Measurements from ENCODE around the gene RNFT1.
"Not testable (repeated sequence)": the region's sequence is repeated elsewhere in the genome, so short reads cannot be mapped to it uniquely, and the experiment has no call there.

The RNFT1 gene, protein sequence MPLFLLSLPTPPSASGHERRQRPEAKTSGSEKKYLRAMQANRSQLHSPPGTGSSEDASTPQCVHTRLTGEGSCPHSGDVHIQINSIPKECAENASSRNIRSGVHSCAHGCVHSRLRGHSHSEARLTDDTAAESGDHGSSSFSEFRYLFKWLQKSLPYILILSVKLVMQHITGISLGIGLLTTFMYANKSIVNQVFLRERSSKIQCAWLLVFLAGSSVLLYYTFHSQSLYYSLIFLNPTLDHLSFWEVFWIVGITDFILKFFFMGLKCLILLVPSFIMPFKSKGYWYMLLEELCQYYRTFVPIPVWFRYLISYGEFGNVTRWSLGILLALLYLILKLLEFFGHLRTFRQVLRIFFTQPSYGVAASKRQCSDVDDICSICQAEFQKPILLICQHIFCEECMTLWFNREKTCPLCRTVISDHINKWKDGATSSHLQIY

GRCh38 chr17:59964482-59965328 lies at the start of gene RNFT1:
Gene RNFT1 (minus strand): TSS chr17:59964740. CDS start chr17:59964663, 77 bp downstream.
- DNase-seq = peak; percentile 84 to 92

GRCh38 chr17:60009326-60009725 lies 44.8 kb upstream of the RNFT1 start:
- not testable (repeated sequence) for DNase-seq

DNA sequence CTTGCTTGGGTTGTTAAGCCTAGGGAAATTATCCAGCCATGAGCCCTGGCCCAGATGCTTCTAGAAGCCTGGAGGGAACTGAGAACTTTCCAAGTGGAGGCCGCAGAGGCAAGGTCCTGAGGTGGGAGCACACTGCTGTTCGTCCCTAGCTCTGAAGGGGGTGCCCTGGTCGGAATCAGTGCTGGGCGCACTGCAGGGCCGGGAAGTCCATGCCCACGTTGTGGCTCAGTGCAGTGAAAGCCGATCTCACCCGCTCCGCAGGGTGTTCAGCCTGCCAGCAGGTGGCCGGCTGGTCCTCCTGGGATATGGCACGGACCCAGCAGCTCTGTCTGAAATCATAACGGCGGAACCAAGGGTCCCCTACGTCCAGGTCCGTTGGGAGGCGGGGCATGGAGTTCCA lies 43.8 kb upstream of the RNFT1 start:
- not testable (repeated sequence) for DNase-seq

- DNase-seq = no peak
Measured at GRCh38 chr17:60006160-60006559, 41.6 kb upstream of the RNFT1 start.

DNA sequence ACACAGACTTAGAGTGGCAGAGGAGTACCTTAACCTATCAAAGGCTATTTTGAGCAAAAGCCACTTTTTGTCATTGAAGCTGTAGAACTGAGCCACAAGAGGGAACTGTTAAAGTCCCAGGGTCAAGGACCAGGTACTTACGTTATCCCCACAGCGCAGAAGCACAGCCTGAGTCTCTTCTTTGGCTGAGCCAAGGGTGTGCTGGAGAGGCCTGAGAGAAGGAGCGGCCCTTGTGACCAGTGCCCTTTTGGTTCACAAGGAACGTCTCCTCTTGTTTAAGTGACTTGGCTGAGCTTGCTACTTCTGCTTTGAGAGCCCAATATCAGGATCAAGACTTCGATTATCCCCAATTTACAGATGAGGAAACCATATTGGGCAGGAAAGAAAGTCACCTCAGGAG lies 40.0 kb upstream of the RNFT1 start:
- not testable (repeated sequence) for DNase-seq

GRCh38 chr17:60002405-60002804 lies 37.9 kb upstream of the RNFT1 start:
- DNase-seq = not testable (repeated sequence)

GRCh38 chr17:59996608-59997007 lies 32.1 kb upstream of the RNFT1 start:
- not testable (repeated sequence) for DNase-seq

GRCh38 chr17:59975166-59975565 lies 10.6 kb upstream of the RNFT1 start:
- not testable (repeated sequence) for DNase-seq

- DNase-seq = not testable (repeated sequence)
Measured at GRCh38 chr17:59973483-59973882, 8.9 kb upstream of the RNFT1 start.

DNA sequence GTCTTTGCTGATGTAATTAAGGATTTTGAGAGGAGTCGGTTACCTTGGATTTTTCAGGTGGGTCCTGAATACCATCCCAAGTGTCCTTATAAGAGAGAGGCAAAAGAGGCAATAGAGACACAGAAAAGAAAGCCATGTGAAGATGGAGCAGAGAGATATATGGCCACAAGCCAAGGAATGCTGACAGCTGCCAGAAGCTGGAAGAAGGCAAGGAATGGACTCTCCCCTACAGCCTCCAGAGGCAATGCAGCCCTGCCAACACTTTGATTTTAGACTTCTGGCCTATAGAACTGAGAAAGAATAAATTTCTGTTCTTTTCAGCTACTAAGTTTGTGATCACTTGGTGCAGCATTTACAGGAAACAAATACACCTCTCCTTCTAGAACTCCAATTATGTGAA lies 8.2 kb upstream of the RNFT1 start:
- DNase-seq = no peak

DNA sequence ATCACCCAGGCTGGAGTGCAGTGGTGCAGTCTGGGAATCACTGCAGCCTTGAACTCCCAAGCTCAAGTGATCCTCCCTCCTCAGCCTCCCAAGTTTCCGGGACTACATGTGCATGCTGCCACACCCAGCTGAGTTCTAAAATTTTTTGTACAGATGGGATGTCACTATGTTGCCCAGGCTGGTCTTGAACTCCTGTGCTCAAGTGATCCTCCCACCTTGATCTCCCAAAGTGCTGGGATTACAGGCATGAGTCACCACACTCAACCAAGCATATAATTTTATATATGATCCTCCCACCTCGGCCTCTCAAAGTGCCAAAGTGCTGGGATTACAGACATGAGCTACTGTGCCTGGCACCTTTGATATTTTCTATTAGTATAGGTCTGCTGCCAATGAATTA lies 7.2 kb upstream of the RNFT1 start:
- not testable (repeated sequence) for DNase-seq

DNA sequence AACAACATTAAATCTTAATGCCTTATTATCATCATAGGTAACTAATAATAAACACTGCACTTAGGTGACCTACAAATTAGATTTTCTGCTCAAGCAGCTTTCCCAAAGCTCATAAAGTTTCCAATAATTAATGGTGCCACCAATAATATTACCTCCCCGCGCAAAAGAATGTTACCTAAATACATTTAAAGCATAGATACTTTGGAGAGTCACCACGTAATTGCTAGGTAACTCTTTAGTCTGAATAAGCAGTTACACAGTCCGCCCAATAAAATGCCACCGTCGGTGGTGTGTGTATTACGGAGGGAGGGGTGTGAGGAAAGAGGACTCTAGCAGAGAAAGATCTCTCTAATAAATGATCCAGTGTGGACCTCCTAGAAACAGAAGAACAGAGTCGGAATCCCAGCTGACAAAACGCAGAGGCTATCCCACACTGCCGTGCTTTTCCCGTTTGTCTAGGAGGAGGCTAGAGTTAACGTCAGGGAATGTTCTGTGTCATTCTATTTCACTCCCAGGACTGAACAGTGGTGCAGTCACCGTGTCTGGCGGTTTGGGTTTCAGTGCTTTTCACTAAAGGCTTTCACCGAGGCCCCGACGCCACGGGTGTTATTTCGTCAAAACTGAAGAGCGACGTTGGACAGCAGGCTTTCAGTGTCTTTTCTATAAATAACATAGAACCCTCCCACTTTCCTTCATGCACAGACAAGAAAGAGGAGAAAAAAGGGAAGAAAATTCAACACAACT lies 630 bp downstream of the RNFT1 start:
- peak; percentile 32 to 50 for DNase-seq

GRCh38 chr17:59962739-59963318 lies 1.7 kb downstream of the RNFT1 start:
- no peak for DNase-seq

DNA sequence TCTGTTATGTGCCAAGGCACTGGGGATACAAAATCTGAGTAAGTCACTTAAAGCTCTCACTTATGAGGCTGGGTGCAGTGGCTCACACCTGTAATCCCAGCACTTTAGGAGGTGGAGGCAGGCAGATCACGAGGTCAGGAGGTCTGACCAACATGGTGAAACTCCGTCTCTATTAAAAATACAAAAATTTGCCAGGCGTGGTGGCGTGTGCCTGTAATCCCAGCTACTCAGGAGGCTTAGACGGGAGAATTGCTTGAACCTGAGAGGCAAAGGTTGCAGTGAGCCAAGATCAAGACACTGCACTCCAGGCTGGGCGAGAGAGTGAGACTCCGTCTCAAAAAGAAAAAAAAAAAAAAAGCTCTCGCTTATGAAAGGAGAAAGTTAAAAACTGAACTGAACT lies 5.0 kb downstream of the RNFT1 start:
- DNase-seq = not testable (repeated sequence)

DNA sequence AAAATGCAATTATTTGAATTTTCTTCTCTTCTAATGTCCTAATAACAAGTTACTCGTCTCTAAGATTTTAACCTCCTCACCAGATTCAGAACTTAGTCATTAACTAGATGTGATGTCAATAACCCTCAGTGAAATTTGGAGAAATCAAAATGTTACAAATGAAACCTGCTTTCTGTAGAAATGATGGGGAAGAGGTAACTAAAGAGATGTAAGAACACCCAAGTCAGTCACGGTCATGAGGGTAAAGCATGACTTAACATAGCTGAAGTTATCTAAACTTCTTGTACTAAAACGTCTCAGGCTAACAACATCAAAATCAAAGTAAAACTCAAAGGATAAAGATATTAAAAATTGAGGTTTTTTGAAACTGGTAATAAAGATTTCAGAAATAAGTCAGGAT lies 9.7 kb downstream of the RNFT1 start:
- no peak for DNase-seq

- DNase-seq = no peak
Measured at GRCh38 chr17:59950049-59950448, 14.5 kb downstream of the RNFT1 start.

GRCh38 chr17:59947310-59947709 lies 17.2 kb downstream of the RNFT1 start:
- DNase-seq = not testable (repeated sequence)

GRCh38 chr17:59946433-59946832 lies 18.1 kb downstream of the RNFT1 start:
- DNase-seq = not testable (repeated sequence)

DNA sequence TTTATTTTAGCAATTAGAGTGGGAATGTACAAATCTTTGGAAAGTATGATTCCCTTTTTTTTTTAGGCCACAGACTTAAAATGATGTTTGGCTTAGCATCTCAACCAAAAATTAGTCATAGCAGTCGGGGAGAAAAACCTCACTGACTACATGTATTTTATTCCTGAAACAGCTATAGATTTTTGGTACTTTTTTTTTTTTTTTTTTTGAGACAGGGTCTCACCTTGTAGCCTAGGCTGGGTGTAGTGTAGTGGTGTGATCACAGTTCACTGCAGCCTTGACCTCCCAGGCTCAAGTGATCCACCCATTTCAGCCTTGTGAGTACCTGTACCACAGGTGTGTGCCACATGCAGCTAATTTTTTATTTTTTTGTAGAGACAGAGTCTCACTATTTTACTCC lies 23.4 kb downstream of the RNFT1 start:
- DNase-seq = no peak

- DNase-seq = not testable (repeated sequence)
Measured at GRCh38 chr17:59940697-59941096, 23.8 kb downstream of the RNFT1 start.

DNA sequence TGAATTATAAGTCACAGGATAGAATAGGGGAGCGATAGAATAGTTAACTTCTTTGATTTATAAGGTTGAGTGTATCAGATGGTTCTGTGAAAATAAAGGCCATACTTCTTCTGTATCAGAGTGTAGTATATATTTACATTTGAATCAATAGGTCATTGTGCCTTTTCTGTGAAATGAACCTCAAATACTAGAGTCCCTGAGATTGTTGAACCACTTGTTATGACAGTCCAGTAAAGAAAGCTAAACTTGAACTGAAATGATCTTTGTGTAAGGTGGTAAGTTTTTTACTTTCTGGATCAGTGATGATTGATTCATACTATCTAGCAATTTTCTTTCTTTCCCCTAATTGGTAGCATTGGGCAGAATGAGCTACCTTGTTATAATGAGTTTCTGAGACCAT lies 31.2 kb downstream of the RNFT1 start:
- not testable (repeated sequence) for DNase-seq

DNA sequence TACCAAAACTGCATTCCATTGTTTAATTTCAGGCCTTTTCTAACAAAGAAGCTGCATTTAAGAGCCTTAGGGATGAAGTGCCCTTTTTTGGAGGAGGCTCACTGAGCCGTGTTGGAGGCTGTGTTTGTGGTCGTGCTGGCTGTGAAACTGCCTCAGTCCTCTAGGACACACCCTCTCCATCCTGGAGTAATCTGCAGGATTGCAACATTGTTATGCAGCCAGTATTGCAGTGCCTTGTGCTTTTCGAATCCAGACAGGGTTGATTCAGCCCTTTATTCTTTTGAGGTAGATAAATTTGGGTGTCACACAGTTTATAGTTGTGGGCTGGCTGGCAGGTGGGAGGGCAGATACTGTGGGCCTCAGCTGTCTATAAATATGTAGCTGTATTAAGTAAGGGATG lies 33.8 kb downstream of the RNFT1 start:
- not testable (repeated sequence) for DNase-seq

DNA sequence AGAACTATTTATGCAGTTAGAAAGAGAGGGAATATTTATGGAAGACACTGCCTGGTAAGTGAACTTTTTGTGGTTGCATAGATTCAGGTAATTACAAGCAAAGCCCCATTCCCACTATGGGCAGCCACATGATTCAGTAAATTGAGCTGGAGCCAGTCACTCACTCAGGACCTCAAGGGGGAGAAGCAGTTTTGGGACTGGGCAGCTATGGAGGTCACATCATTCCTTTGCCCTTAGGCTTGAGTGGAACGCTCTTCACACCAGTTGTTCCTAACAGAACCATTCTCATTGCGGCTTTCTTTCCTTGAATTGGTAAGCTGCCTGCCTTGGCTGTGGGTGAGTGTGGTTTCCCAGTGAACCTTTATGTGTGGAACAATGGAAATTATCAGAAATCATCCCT lies 34.4 kb downstream of the RNFT1 start:
- not testable (repeated sequence) for DNase-seq
